LNCAP (cell line): Measurements from ENCODE around the gene MAP4K4.

ENCODE experiments used
- TF ChIP-seq, protein P1 (sequence below): fragments of 450-650 bp; IDR thresholded peaks from 2 replicates; pipeline ENCODE4 v1.5.1; 2017; ENCODE audit warnings: mild to moderate bottlenecking

MAP4K4 gene

DNA sequence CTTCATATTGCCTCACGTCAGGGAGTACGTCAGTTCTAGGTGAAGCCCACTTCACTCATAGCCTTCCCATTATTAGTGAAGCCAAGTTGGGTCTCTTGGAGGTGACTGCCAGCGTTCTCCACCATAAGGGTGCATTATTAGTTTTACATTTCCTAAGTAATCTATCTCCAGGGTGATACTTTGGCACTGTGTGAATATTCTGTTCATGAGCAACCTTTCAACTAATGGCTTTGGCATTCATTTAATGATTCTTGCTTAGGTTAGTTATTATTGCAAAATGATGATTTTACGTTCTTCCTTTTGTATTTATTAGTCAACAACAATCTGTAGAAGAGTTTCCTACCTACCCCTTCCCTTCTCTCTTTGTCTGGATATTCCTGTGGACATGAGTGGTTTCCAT, 97.5 kb downstream of the MAP4K4 start:
- TF ChIP-seq, protein P1, sequence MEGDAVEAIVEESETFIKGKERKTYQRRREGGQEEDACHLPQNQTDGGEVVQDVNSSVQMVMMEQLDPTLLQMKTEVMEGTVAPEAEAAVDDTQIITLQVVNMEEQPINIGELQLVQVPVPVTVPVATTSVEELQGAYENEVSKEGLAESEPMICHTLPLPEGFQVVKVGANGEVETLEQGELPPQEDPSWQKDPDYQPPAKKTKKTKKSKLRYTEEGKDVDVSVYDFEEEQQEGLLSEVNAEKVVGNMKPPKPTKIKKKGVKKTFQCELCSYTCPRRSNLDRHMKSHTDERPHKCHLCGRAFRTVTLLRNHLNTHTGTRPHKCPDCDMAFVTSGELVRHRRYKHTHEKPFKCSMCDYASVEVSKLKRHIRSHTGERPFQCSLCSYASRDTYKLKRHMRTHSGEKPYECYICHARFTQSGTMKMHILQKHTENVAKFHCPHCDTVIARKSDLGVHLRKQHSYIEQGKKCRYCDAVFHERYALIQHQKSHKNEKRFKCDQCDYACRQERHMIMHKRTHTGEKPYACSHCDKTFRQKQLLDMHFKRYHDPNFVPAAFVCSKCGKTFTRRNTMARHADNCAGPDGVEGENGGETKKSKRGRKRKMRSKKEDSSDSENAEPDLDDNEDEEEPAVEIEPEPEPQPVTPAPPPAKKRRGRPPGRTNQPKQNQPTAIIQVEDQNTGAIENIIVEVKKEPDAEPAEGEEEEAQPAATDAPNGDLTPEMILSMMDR, result no peak

DNA sequence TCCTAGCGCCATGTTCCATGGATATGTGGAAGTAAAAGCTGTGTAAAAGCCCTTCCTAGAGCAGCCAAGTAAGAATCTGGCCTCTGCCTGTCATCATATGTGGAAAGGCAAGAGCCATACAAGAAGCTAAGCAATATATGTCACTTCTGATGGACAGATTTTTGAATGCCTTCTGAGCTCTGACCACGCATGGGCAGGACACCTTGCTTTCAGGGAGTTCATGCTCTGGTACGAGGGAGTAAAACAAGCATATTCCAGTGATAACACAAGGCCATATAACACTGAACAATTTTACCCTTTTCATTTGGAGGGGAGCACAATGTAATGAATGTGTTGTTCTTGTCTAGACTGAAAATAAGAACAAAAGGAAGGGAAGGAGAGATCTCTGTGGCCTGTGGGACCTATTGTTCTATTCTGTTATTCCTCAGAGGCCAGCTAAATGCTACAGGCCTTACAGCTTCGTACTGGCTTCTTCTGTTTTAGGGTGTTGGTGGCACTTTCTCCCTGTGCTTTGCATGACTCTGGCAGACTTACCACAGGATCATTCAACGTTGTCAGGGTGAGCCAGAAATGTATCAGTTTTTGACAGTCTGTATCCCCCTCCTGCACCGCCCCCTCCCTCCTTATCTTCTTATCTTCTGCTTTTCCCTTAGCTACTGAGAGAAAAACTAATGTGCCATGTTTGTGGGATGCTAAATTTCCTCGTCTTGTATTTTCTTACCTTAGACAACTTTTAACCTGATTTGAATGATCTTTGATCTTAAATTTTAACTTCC, 99.5 kb downstream of the MAP4K4 start:
- TF ChIP-seq, protein P1, result no peak

DNA sequence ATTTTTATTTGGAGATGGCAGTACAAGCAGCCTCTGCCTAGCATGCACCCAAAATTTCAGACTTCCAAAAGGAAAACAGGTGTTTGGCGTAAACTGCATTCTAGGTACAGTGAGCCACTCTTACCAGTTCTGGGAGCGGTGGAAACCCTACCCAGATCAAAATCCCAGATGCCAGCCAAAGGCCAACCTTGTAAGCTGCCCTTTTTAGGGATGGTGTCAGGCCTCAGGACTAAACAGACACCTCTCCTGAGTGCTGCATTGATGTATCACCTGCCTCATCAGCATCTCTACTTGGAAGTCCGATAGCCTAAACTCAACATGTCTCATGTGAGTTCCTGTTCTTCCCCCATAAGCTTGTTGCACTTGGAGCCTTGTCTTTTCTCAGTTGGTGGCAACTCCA, 104.0 kb downstream of the MAP4K4 start:
- TF ChIP-seq, protein P1, result no peak

DNA sequence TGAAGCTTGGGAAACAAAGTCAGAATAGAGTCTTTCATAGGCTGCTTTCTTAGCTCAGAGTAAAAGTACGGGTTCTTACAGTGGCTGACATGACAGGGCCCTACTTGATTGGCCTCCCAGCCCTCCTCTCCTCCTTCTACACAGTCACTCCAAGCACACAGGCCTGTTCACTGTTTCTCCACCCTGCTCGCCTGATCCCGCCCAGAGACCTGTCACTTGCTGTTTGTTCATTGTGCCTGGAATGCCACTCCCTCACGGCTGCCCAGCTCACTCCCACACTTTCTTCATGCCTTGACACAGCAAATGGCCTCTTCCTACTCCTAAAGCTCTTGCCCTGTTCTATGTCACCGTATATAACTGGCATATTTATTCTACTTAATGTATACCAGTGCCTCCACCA, 104.8 kb downstream of the MAP4K4 start:
- TF ChIP-seq, protein P1, result no peak

DNA sequence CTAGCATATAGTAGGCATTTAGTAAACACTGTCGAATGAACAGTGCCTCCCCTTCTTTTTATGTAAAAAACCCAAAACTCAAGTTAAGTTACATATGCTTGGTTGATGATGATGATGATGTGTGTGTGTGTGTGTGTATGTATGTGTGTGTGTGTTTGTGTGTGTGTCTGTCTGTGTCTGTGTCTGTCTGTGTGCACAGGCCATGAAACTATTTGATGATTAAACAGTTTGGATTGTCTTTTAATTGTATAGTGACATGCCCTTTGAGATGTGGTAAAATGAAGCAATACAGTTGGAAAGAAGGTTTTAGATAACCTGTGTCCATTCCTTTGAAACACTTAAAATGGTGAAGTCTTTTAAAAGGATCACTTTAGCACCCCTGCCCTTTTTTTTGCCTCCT, 105.6 kb downstream of the MAP4K4 start:
- TF ChIP-seq, protein P1, result no peak

DNA sequence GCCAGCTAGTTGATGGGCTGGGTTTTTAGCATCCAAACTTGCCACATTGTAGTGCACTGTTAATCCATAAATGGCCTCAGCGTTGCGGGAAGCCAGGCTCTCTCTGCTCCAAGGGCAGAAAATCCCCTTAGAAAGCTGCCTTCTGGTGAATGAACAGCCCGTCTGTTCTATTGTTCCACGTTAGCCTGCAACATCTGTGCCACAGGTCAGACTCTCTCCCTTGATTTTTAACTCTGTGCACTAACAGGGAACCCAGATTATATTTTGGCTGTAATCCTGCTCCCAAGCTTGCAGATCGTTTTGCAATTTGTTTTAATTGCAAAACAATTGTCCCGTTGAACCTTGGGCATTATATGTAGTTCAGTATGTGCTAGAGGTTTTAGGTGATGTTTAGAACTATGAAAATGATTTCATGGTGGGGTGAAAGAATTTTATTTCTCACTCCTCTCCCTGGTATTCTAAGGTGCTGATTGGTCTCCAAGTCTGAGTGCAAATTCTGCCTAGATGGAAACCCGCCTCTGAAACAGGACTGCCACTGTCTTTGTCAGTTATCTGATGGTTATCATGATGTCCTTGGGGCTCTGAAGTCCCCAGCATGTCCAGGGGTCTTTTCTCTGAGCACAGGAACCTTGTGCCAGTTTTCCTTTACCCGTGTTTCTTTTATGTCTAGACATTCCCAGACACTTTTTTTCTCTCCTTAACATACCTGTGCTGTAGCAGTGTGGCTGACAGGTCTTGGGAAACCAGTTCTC, 106.6 kb downstream of the MAP4K4 start:
- TF ChIP-seq, protein P1, result no peak

DNA sequence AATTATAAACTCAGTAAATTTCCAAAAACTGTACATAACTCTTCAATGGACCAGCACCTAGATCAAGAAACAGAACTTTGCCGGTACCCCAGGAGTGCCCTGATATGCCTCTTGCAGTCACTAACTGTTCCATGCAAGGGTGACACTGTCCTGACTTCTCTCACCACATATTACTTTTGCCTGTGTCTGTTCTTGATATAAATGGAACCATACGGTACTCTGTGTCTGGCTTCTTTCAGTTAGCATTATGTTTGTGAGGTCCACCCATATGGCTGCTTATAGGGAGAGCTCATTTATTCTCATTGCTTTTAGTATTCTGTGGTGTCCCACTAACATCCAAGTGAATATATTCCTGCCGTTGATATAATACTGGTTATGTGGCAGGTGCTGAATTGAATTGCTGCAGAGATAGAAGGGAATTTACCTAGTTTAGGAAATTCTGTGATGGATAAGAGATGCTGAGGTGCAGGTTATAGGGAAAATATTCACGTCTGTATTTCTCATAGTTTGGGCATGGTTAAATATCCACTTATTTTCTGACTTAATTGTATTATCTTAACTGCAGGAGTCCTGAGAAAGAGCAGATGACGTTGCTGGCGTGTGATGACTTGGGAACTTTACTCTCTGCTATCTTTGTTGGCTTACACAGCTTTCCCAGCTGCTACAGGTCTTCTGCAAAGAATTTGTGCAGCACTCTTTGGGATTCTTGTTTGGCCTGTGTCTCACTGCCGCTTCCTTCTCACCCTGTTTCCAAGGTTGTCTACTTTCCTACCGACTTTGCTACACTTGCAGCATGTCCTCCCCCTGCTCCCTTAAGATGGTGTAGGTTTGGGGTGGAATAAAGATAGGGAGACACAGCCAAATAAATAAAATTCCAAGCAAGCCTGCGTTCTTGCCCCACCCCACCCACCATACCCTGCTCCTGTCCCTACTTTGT, 107.9 kb downstream of the MAP4K4 start:
- TF ChIP-seq, protein P1, result no peak
